IMR-90 (cell line): Measurements from ENCODE around the gene ELAC1.

Experiments used
- CEBPB ChIP-seq: IDR thresholded peaks from 2 replicates; pipeline ENCODE4 v1.6.1; 2012; ENCODE audit warnings: low read depth, low read length, improper control_type of control experiment
- CHD1 ChIP-seq: IDR thresholded peaks from 2 replicates; pipeline ENCODE4 v1.6.1; 2012; ENCODE audit warnings: low read depth, low read length, improper control_type of control experiment
- CTCF ChIP-seq: conservative IDR thresholded peaks from 2 replicates; pipeline ENCODE4 v1.5.1; 2012; ENCODE audit warnings: mild to moderate bottlenecking, low read depth, low read length, improper control_type of control experiment
- ELK1 ChIP-seq: fragments of 150-350 bp; IDR thresholded peaks from 2 replicates; pipeline ENCODE4 v1.6.1; 2016; ENCODE audit warnings: low read depth, mild to moderate bottlenecking, low read length, moderate library complexity, borderline replicate concordance
- MAFK ChIP-seq: IDR thresholded peaks from 2 replicates; pipeline ENCODE4 v1.6.1; 2012; ENCODE audit warnings: low read depth, low read length, improper control_type of control experiment
- POLR2A ChIP-seq: IDR thresholded peaks from 2 replicates; pipeline ENCODE4 v1.6.1; 2012; ENCODE audit warnings: mild to moderate bottlenecking, low read depth, low read length
- RFX5 ChIP-seq: IDR thresholded peaks from 2 replicates; pipeline ENCODE4 v1.8.0; 2012; ENCODE audit warnings: low read depth, mild to moderate bottlenecking, low read length, moderate library complexity
- USF2 ChIP-seq: fragments of 150-350 bp; IDR thresholded peaks from 2 replicates; pipeline ENCODE4 v1.6.1; 2017; ENCODE audit warnings: mild to moderate bottlenecking, antibody characterized with exemption, low read length, low read depth

- TF ChIP-seq CHD1 (no peak), CTCF (no peak), POLR2A (no peak), USF2 (no peak), CEBPB (no peak), RFX5 (no peak), MAFK (no peak), ELK1 (no peak)
These were observed 52.7 kb downstream of the ELAC1 start for GRCh38 chr18:51020536-51020935.
